Duodenal mucosa (tissue), 2 donors: ENCODE data around the gene MTMR1.

ENCODE experiments used
- H3K27ac ChIP-seq: one replicate; pipeline ENCODE4 v1.7.0; 2013; ENCODE audit warnings: low read depth, low read length
- H3K27me3 ChIP-seq, 2 donors: one replicate each; pipeline ENCODE4 v1.7.0; 2013; ENCODE audit warnings: low read length in 2 of 2, control low read depth in 1 of 2; ENCODE audit not compliant: insufficient read depth in 2 of 2, control insufficient read depth in 1 of 2
- H3K36me3 ChIP-seq, 2 donors: one replicate each; pipeline ENCODE4 v1.7.0; 2013; ENCODE audit warnings: low read length in 2 of 2, control low read depth in 1 of 2; ENCODE audit not compliant: insufficient read depth in 2 of 2, control insufficient read depth in 1 of 2
- H3K4me1 ChIP-seq, 2 donors: one replicate each; pipeline ENCODE4 v1.7.0; 2013; ENCODE audit warnings: low read length in 2 of 2, control low read depth in 1 of 2; ENCODE audit not compliant: insufficient read depth in 2 of 2, control insufficient read depth in 1 of 2
- H3K4me3 ChIP-seq, 2 donors: one replicate each; pipeline ENCODE4 v1.7.0; 2013; ENCODE audit warnings: low read length in 2 of 2, low read depth in 1 of 2
- H3K9ac ChIP-seq, 2 donors: one replicate each; pipeline ENCODE4 v1.7.0; 2013; ENCODE audit warnings: low read length in 2 of 2, low read depth in 1 of 2
- H3K9me3 ChIP-seq, 2 donors: one replicate each; pipeline ENCODE4 v1.7.0; 2013; ENCODE audit warnings: low read length in 2 of 2, control low read depth in 1 of 2; ENCODE audit not compliant: control insufficient read depth in 1 of 2

Gene MTMR1

DNA sequence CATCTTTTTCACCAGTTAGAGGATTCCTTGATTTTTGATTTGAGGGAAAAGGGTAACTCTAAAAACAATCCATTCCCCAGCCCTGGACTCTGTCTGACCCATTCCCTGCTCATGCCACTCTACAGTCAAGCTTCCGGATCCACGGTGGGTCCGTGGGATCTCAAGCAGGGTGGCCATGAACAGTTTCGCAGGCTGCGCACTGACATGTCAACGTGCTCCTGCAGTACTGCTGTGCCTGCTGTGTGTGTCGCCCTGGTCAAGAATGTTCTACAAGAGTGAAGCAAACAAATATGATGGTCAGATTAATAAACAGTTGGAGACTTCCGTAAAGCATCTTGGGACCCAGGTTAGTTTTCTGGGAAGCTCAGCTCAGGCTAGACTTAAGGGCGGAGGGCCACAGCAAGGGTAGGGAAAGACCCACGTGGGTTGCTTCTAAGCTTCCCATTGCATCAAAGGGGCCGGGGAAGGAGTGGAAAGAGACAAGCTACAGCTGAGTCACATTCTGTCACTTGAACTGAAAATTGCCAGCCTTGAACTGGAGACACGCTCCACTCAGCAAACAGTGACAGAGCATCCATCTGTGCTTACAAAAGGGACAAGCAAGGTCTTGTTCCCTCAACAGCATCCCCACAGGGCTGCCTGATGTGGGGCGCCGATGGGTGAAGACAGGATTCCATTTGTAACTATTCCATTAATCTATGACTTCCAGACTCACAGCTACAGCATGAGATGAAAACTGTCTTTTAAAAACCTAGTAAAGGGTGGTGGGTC lies 81.8 kb downstream of the MTMR1 start:
- Histone ChIP-seq H3K9ac (no peak overlapping the region), H3K4me3 (no peak overlapping the region), H3K36me3 (no peaks in the 10 kb centered on the region), H3K4me1 (no peaks in the 10 kb centered on the region), H3K27ac (no peak overlapping the region), H3K9me3 (no peaks in the 10 kb centered on the region), H3K27me3 (no peaks in the 10 kb centered on the region)

- H3K27me3 ChIP-seq, result no peaks in the 10 kb centered on the region
- H3K36me3 ChIP-seq, result no peaks in the 10 kb centered on the region
- no peak overlapping the region for H3K27ac ChIP-seq
- no peak overlapping the region for H3K9ac ChIP-seq
- H3K9me3 ChIP-seq, result no peaks in the 10 kb centered on the region
- H3K4me1 ChIP-seq, result no peaks in the 10 kb centered on the region
- H3K4me3 ChIP-seq, result no peak overlapping the region
These were observed 82.6 kb downstream of the MTMR1 start for GRCh38 chrX:150775569-150776350.

GRCh38 chrX:150777328-150777992 lies 84.3 kb downstream of the MTMR1 start:
- no peaks in the 10 kb centered on the region for H3K9me3 ChIP-seq
- H3K9ac ChIP-seq, result no peak overlapping the region
- H3K4me3 ChIP-seq, result no peak overlapping the region
- no peaks in the 10 kb centered on the region for H3K4me1 ChIP-seq
- no peak overlapping the region for H3K27ac ChIP-seq
- no peaks in the 10 kb centered on the region for H3K36me3 ChIP-seq
- H3K27me3 ChIP-seq, result no peaks in the 10 kb centered on the region

GRCh38 chrX:150779385-150779784 lies 86.2 kb downstream of the MTMR1 start:
- H3K4me1 ChIP-seq, result no peaks in the 10 kb centered on the region
- H3K27ac ChIP-seq, result no peak overlapping the region
- H3K27me3 ChIP-seq, result no peaks in the 10 kb centered on the region
- H3K36me3 ChIP-seq, result no peaks in the 10 kb centered on the region
- no peak overlapping the region for H3K4me3 ChIP-seq
- H3K9me3 ChIP-seq, result no peaks in the 10 kb centered on the region
- H3K9ac ChIP-seq, result no peak overlapping the region

- no peaks in the 10 kb centered on the region for H3K9me3 ChIP-seq
These were observed 88.5 kb downstream of the MTMR1 start for GRCh38 chrX:150781677-150782076.

GRCh38 chrX:150790021-150790420 lies 96.8 kb downstream of the MTMR1 start:
- H3K4me1 ChIP-seq, result no peaks in the 10 kb centered on the region
- H3K27ac ChIP-seq, result no peak overlapping the region
- H3K9ac ChIP-seq, result no peak overlapping the region
- H3K9me3 ChIP-seq, result no peaks in the 10 kb centered on the region
- peaks cover 13 to 23% of the 10 kb centered on the region in 2 donors for H3K36me3 ChIP-seq
- no peaks in the 10 kb centered on the region for H3K27me3 ChIP-seq
- no peak overlapping the region for H3K4me3 ChIP-seq

More at GRCh38 chrX:150781677-150782076, 88.5 kb downstream of the MTMR1 start:
- no peak overlapping the region for H3K27ac ChIP-seq
- no peak overlapping the region for H3K9ac ChIP-seq
- H3K36me3 ChIP-seq, result no peaks in the 10 kb centered on the region
- no peaks in the 10 kb centered on the region for H3K4me1 ChIP-seq
- H3K27me3 ChIP-seq, result no peaks in the 10 kb centered on the region
- no peak overlapping the region for H3K4me3 ChIP-seq

GRCh38 chrX:150792949-150793527 lies 99.8 kb downstream of the MTMR1 start:
- no peaks in the 10 kb centered on the region for H3K27me3 ChIP-seq
- H3K27ac ChIP-seq, result no peak overlapping the region
- no peak overlapping the region for H3K4me3 ChIP-seq
- no peak overlapping the region for H3K9ac ChIP-seq
- H3K9me3 ChIP-seq, result no peaks in the 10 kb centered on the region
- no peaks in the 10 kb centered on the region for H3K4me1 ChIP-seq
- H3K36me3 ChIP-seq, result peaks cover 13 to 29% of the 10 kb centered on the region in 2 donors

DNA sequence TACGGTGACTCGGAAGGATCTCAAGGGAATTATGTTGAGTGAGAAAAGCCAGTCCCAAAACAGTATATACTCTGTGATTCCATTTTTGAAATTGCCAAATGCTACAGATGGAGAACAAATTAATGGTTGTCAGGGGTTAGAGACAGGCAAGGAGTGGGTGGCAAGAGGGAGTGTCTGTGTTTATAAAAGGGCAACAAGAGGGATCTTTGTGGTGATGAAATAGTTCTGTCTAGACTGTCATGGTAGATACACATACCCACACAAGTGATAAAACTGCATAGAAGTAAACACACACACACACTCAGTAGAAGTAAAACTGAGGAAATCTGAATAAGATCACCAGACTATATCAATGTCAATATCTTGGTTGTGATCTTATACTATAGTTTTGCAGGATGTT lies 112.5 kb downstream of the MTMR1 start:
- Histone ChIP-seq H3K27ac (no peak overlapping the region), H3K9me3 (no peaks in the 10 kb centered on the region), H3K9ac (no peak overlapping the region), H3K4me3 (no peak overlapping the region), H3K36me3 (no peaks in the 10 kb centered on the region), H3K27me3 (no peaks in the 10 kb centered on the region), H3K4me1 (no peaks in the 10 kb centered on the region)

DNA sequence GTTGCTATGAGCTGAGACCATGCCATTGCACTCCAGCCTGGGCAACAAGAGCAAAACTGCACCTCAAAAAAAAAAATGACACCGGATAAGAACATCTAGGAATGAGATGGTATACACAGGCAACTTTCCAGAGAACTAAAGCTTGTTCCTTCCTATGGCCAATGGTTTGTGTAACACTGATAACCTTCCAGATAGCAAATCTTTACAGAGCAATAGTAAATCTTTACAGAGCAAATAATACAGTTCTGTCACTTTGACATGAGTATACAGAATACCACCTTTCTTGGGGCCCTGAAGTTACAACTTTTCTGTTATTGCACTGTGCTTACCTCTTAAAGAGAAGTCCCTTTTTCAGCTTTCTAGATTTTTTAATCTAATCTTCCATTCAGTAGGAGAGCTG lies 113.6 kb downstream of the MTMR1 start:
- H3K9ac ChIP-seq, result no peak overlapping the region
- no peaks in the 10 kb centered on the region for H3K9me3 ChIP-seq
- H3K27me3 ChIP-seq, result no peaks in the 10 kb centered on the region
- no peaks in the 10 kb centered on the region for H3K36me3 ChIP-seq
- H3K4me1 ChIP-seq, result no peaks in the 10 kb centered on the region
- H3K4me3 ChIP-seq, result no peak overlapping the region
- no peak overlapping the region for H3K27ac ChIP-seq

GRCh38 chrX:150813922-150814321 lies 120.7 kb downstream of the MTMR1 start:
- Histone ChIP-seq H3K4me1 (no peaks in the 10 kb centered on the region), H3K27me3 (no peaks in the 10 kb centered on the region), H3K27ac (no peak overlapping the region), H3K36me3 (no peaks in the 10 kb centered on the region), H3K4me3 (no peak overlapping the region), H3K9me3 (no peaks in the 10 kb centered on the region), H3K9ac (no peak overlapping the region)
